Ishikawa (cell line): ENCODE data around the gene MED13L.

Source experiments
- CEBPB ChIP-seq: IDR thresholded peaks from 2 replicates; pipeline ENCODE4 v1.6.1; 2012
- CREB1 ChIP-seq: IDR thresholded peaks from 2 replicates; pipeline ENCODE4 v1.6.1; 2012; ENCODE audit warnings: low read depth
- EGR1 ChIP-seq: IDR thresholded peaks from 2 replicates; pipeline ENCODE4 v1.6.1; 2012
- EP300 ChIP-seq: IDR thresholded peaks from 2 replicates; pipeline ENCODE4 v1.6.1; 2012; ENCODE audit warnings: borderline replicate concordance
- FOXM1 ChIP-seq: IDR thresholded peaks from 2 replicates; pipeline ENCODE4 v1.6.1; 2012; ENCODE audit warnings: low read depth, borderline replicate concordance
- NFIC ChIP-seq: IDR thresholded peaks from 2 replicates; pipeline ENCODE4 v1.6.1; 2012
- RAD21 ChIP-seq: IDR thresholded peaks from 2 replicates; pipeline ENCODE4 v1.6.1; 2012; ENCODE audit warnings: low read depth
- REST ChIP-seq: IDR thresholded peaks from 2 replicates; pipeline ENCODE4 v1.6.1; 2012; ENCODE audit warnings: low read depth, mild to moderate bottlenecking
- TAF1 ChIP-seq: IDR thresholded peaks from 2 replicates; pipeline ENCODE4 v1.6.1; 2012; ENCODE audit warnings: low read depth, mild to moderate bottlenecking
- TCF12 ChIP-seq: IDR thresholded peaks from 2 replicates; pipeline ENCODE4 v1.6.1; 2012; ENCODE audit warnings: low read depth
- TEAD4 ChIP-seq: IDR thresholded peaks from 2 replicates; pipeline ENCODE4 v1.6.1; 2012
- USF1 ChIP-seq: IDR thresholded peaks from 2 replicates; pipeline ENCODE4 v1.6.1; 2012
- YY1 ChIP-seq: IDR thresholded peaks from 2 replicates; pipeline ENCODE4 v1.6.1; 2012; ENCODE audit warnings: low read depth
- ZBTB7A ChIP-seq: IDR thresholded peaks from 2 replicates; pipeline ENCODE4 v1.6.1; 2012; ENCODE audit warnings: low read depth
- TF ChIP-seq, protein P1 (sequence below): IDR thresholded peaks from 2 replicates; pipeline ENCODE4 v1.6.1; 2012

The MED13L gene

GRCh38 chr12:116159593-116160200 is 117.8 kb downstream of the MED13L start:
- no peak for TF ChIP-seq REST
- TF ChIP-seq EP300: no peak
- no peak for TF ChIP-seq ZBTB7A
- TF ChIP-seq NFIC: no peak
- TF ChIP-seq YY1: no peak
- TF ChIP-seq EGR1: no peak
- no peak for TF ChIP-seq TCF12
- no peak for TF ChIP-seq FOXM1
- TF ChIP-seq CEBPB: no peak
- TF ChIP-seq, protein P1, sequence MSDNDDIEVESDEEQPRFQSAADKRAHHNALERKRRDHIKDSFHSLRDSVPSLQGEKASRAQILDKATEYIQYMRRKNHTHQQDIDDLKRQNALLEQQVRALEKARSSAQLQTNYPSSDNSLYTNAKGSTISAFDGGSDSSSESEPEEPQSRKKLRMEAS: no peak

- TF ChIP-seq EGR1: no peak
- TF ChIP-seq REST: no peak
- TF ChIP-seq YY1: no peak
- no peak for TF ChIP-seq CEBPB
- TF ChIP-seq, protein P1: no peak
- no peak for TF ChIP-seq NFIC
- no peak for TF ChIP-seq USF1
- TF ChIP-seq TEAD4: no peak
- no peak for TF ChIP-seq FOXM1
- TF ChIP-seq TCF12: no peak
- TF ChIP-seq CREB1: no peak
- no peak for TF ChIP-seq ZBTB7A
- TF ChIP-seq RAD21: no peak
- no peak for TF ChIP-seq TAF1
- no peak for TF ChIP-seq EP300
Observed at GRCh38 chr12:116159175-116159574, 118.3 kb downstream of the MED13L start.

DNA sequence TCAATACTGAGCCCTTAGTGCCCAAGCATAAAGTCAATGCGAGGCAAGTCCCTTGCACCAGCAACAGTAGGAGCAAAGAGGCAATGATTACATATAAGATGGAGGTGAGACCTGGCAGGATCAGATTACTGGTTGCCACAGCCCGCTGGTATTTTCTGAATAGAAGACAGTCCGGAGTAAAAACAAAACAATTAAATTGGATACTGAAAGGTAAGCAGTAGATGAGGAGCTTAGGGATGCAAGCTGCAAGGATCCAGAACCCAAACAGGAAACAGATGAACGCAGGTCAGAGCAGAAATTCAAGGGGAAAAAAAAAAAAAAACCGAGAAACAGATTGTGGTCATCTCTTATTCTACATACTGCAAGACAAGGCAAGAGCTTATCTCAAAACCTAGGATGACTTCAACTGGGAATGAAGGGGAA is 119.6 kb downstream of the MED13L start:
- TF ChIP-seq FOXM1 (no peak), YY1 (no peak), TCF12 (no peak)

- TF ChIP-seq ZBTB7A (no peak), TCF12 (no peak), USF1 (no peak), CREB1 (no peak), CEBPB (no peak), EGR1 (no peak)
Observed at GRCh38 chr12:116156614-116157013, 120.9 kb downstream of the MED13L start.

DNA sequence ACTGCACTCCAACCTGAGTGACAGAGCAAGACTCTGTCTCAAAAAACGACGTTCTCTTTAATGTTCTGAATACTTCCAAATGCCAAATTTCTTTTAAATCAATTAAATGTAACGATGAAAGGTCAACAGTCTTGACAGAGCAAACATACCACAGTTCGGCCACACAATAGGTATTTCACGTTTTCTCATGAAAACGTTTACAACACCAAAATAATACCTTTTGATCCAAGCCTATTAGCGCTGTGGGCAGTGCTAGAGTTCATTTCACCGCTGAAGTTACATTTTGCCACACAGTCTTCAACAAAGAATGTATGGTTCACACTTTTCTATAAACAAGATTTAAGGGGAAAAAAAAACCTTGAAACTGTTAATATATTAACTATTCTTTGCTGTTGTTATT is 122.1 kb downstream of the MED13L start:
- TF ChIP-seq CEBPB (no peak), TEAD4 (no peak), ZBTB7A (no peak), YY1 (no peak), CREB1 (no peak), EGR1 (no peak), FOXM1 (no peak), USF1 (no peak), TCF12 (no peak)
- TF ChIP-seq, protein P1: no peak

- TF ChIP-seq ZBTB7A: no peak
Observed at GRCh38 chr12:116153983-116154382, 123.5 kb downstream of the MED13L start.
